ENCODE results near the gene FXR2.

The FXR2 gene

GRCh38 chr17:7650509-7651096 is 35.9 kb upstream of the FXR2 start, which contains the start of gene ATP1B2 (continued):
- TF ChIP-seq ZNF366 (tag by site-specific recombination; conservative IDR thresholded peaks at IDR 0.05) (peak; percentile 59), ZNF350 (tag by site-specific recombination; IDR thresholded peaks at IDR 0.05) (no peak), ZNF335 (tag by site-specific recombination; conservative IDR thresholded peaks at IDR 0.05) (no peak), BCL11B (tag by site-specific recombination; IDR thresholded peaks at IDR 0.05; ENCODE audit: low read depth) (no peak), ZNF571 (tag by site-specific recombination; IDR thresholded peaks at IDR 0.05) (no peak), ZNF133 (tag by site-specific recombination; IDR thresholded peaks at IDR 0.05) (no peak)
- TF ChIP-seq, protein P1, sequence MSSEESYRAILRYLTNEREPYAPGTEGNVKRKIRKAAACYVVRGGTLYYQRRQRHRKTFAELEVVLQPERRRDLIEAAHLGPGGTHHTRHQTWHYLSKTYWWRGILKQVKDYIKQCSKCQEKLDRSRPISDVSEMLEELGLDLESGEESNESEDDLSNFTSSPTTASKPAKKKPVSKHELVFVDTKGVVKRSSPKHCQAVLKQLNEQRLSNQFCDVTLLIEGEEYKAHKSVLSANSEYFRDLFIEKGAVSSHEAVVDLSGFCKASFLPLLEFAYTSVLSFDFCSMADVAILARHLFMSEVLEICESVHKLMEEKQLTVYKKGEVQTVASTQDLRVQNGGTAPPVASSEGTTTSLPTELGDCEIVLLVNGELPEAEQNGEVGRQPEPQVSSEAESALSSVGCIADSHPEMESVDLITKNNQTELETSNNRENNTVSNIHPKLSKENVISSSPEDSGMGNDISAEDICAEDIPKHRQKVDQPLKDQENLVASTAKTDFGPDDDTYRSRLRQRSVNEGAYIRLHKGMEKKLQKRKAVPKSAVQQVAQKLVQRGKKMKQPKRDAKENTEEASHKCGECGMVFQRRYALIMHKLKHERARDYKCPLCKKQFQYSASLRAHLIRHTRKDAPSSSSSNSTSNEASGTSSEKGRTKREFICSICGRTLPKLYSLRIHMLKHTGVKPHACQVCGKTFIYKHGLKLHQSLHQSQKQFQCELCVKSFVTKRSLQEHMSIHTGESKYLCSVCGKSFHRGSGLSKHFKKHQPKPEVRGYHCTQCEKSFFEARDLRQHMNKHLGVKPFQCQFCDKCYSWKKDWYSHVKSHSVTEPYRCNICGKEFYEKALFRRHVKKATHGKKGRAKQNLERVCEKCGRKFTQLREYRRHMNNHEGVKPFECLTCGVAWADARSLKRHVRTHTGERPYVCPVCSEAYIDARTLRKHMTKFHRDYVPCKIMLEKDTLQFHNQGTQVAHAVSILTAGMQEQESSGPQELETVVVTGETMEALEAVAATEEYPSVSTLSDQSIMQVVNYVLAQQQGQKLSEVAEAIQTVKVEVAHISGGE (tag by site-specific recombination; conservative IDR thresholded peaks at IDR 0.05; ENCODE audit: low read depth), result no peak

DNA sequence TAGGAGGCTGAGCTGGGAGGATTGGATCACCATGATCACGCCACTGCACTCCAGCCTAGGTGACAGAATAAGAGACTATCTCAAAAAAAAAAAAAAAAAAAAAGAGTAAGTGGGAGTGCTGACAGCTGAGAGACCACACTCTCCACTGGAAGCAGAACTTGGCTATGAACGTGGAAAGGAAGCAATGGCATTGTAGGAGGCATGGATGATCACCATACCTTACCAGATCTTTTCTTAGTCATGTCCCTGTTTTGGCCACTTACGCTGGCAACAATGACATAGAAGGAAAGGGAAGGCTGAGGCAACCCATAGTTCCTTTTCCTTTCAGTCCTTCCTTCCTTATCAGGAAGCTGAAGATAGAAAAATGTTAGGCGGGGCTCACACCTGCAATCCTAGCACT is 32.3 kb upstream of the FXR2 start:
- H3K9me3 ChIP-seq (ENCODE audit: control insufficient read depth, insufficient read depth, low read depth, low read length), result no peaks in the 10 kb centered on the region
- ChIA-PET CTCF (interaction anchor here (0.6 to 1.4 kb wide), 2 partner anchors 41 to 507 kb away, joined by 3 to 5 read pairs; partner anchors contain the start of gene TP53), POLR2A (interaction anchor here (0.6 to 2.8 kb wide), 5 partner anchors 10 to 40 kb away, joined by 3 to 17 read pairs (median 6); partner anchors contain the start of genes SAT2 and TP53)
- TF ChIP-seq ZNF626 (tag by site-specific recombination; IDR thresholded peaks at IDR 0.05), result no peak
- no peak for TF ChIP-seq ZFP41 (tag by site-specific recombination; IDR thresholded peaks at IDR 0.05; ENCODE audit: borderline replicate concordance)
- TF ChIP-seq ZNF280C (tag by site-specific recombination; IDR thresholded peaks at IDR 0.05), result no peak
- no peak for TF ChIP-seq ZNF660 (tag by site-specific recombination; IDR thresholded peaks at IDR 0.05)
- TF ChIP-seq SP7 (tag by site-specific recombination; IDR thresholded peaks at IDR 0.05), result no peak
- TF ChIP-seq ZBTB8A (tag by site-specific recombination; IDR thresholded peaks at IDR 0.05), result no peak
- no peak for TF ChIP-seq ZNF600 (tag by site-specific recombination; IDR thresholded peaks at IDR 0.05)
- TF ChIP-seq ZBTB44 (tag by site-specific recombination; IDR thresholded peaks at IDR 0.05), result no peak
- no peak for TF ChIP-seq ZNF24 (tag by site-specific recombination; IDR thresholded peaks at IDR 0.05)
- no peak for TF ChIP-seq ZNF629 (tag by site-specific recombination; IDR thresholded peaks at IDR 0.05)
- no peak for TF ChIP-seq ZNF274 (IDR thresholded peaks at IDR 0.05; ENCODE audit: low read length)
- TF ChIP-seq ZNF274 (tag by site-specific recombination; IDR thresholded peaks at IDR 0.05; ENCODE audit: borderline replicate concordance), result no peak
- H3K4me1 ChIP-seq (ENCODE audit: control insufficient read depth, insufficient read depth, low read length), result peaks cover 5% of the 10 kb centered on the region
- no peak overlapping the region for H3K27ac ChIP-seq (ENCODE audit: extremely low read depth, low read depth, low read length)
- H3K4me3 ChIP-seq (ENCODE audit: low read depth, low read length), result no peak overlapping the region
- H3K36me3 ChIP-seq (ENCODE audit: control insufficient read depth in 2 of 2, insufficient read depth in 1 of 2, low read length in 2 of 2), result no peaks in the 10 kb centered on the region
